ENCODE results near the gene SNRNP35.

Gene SNRNP35

GRCh38 chr12:123497065-123497464 lies 39.1 kb downstream of the SNRNP35 start:
- TF ChIP-seq CTCF (IDR thresholded peaks at IDR 0.05; ENCODE audit: insufficient read depth, low read length) (no peak), POLR2AphosphoS5 (IDR thresholded peaks at IDR 0.05; ENCODE audit: low read depth) (no peak), REST (IDR thresholded peaks at IDR 0.05; ENCODE audit: insufficient replicate concordance, low read depth) (no peak), GABPA (IDR thresholded peaks at IDR 0.05; ENCODE audit: low read depth) (no peak), SPI1 (IDR thresholded peaks at IDR 0.05; ENCODE audit: borderline replicate concordance, low read depth) (no peak)
- no peaks in the 10 kb centered on the region for H3K27me3 ChIP-seq (ENCODE audit: insufficient read depth, poor library complexity, severe bottlenecking)

DNA sequence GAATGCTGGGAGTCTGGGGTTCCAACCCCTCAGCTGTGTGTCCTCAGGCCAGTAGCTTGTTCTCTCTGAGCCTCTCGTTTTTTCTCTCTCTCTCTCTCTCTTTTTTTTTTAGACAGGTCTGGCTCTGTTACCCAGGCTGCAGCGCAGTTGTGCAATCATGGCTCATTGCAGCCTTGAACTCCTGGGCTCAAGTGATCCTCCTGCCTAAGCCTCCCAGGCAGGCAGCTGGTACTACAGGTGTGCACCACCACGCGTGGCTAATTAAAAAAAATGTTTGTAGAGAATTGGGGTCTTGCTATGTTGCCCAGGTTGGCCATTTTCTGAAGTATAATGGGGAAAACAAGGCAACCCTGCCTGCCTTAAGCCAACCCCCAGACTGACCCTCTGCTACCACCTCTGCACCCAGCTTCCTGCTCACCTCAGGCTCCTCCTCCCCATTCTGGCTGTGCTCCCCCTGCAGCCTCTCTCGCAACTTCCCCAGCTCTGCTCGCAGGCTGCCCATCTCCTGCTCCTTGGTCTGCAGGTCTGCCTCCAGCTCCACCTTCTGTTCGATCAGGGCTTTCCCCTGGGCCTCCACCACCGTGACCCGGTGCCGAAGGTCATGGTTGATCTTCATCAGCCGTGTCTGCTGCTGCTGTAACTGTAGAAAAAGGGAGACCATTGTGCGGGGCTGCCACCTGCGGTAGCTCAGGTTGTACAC lies 40.3 kb downstream of the SNRNP35 start:
- no peak overlapping the region for H3K27ac ChIP-seq (replicated peaks)
- DNase-seq (ENCODE audit: low read depth in 1 of 2, low spot score in 1 of 2), result no peak
- no peaks in the 10 kb centered on the region for H3K27me3 ChIP-seq (ENCODE audit: insufficient read depth, poor library complexity, severe bottlenecking)
- no peak for TF ChIP-seq CTCF (IDR thresholded peaks at IDR 0.05; ENCODE audit: insufficient read depth, low read length)
- H3K4me3 ChIP-seq (replicated peaks; ENCODE audit: insufficient read depth, low read length), result no peak overlapping the region

More at GRCh38 chr12:123497065-123497464, 39.1 kb downstream of the SNRNP35 start:
- no peak overlapping the region for H3K4me3 ChIP-seq (replicated peaks; ENCODE audit: insufficient read depth, low read length)
- H3K27ac ChIP-seq (replicated peaks), result no peak overlapping the region
- no peak for DNase-seq (ENCODE audit: low read depth in 1 of 2, low spot score in 1 of 2)

DNA sequence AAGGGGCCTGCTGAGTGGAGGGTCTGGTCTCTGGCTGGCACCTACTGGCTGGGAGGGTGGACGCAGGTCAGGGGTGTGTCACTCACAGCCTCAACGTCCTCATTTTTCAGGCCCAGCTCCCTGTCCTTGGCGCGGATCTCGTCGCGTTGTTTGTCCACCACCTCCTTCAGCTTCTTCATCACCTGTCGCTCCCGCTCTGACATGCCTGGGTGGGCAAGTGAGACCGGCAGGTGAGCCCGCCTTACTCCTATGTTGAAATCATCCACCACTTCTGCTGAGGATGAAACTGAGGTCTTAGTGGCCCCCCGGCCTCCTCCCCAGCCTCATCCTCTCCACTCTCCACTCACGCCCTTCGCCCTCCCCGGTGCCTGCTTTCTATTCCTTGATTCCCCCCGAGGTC lies 41.4 kb downstream of the SNRNP35 start:
- DNase-seq (ENCODE audit: low read depth in 1 of 2, low spot score in 1 of 2), result no peak
- Histone ChIP-seq H3K27ac (replicated peaks) (no peak overlapping the region), H3K4me3 (replicated peaks; ENCODE audit: insufficient read depth, low read length) (no peak overlapping the region), H3K27me3 (ENCODE audit: insufficient read depth, poor library complexity, severe bottlenecking) (no peaks in the 10 kb centered on the region)
- TF ChIP-seq REST (IDR thresholded peaks at IDR 0.05; ENCODE audit: insufficient replicate concordance, low read depth) (no peak), CTCF (IDR thresholded peaks at IDR 0.05; ENCODE audit: insufficient read depth, low read length) (no peak), POLR2AphosphoS5 (IDR thresholded peaks at IDR 0.05; ENCODE audit: low read depth) (no peak), GABPA (IDR thresholded peaks at IDR 0.05; ENCODE audit: low read depth) (no peak), SPI1 (IDR thresholded peaks at IDR 0.05; ENCODE audit: borderline replicate concordance, low read depth) (no peak)

DNA sequence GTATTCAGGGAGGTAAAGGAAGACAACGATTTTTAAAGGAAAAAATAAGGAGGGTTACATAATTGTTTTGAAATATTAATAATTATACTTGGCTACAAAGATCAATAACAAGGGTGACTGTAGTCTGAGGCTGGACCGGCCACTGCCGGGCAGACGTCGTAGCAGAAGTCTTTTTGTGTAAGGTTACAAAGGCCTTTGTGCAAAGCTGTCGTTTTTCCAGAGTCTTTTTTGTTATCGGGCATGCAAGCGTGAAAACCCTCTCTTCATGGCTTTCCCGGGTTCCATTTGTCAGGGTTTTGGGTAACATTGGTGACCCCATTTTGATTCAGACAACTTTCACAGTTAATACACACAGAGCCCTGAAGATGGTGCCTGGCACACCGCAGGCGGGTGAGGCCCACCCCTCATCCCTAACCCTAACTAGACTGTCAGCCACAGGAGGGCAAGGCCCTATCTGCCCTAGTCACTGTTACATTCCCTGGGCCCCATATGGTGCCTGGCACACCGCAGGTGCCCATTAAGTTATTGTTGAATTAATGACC lies 44.3 kb downstream of the SNRNP35 start:
- TF ChIP-seq GABPA (IDR thresholded peaks at IDR 0.05; ENCODE audit: low read depth), result no peak
- TF ChIP-seq SPI1 (IDR thresholded peaks at IDR 0.05; ENCODE audit: borderline replicate concordance, low read depth), result no peak
- no peak for TF ChIP-seq REST (IDR thresholded peaks at IDR 0.05; ENCODE audit: insufficient replicate concordance, low read depth)
- TF ChIP-seq POLR2AphosphoS5 (IDR thresholded peaks at IDR 0.05; ENCODE audit: low read depth), result no peak
- TF ChIP-seq CTCF (IDR thresholded peaks at IDR 0.05; ENCODE audit: insufficient read depth, low read length), result no peak
- no peak for DNase-seq (ENCODE audit: low read depth in 1 of 2, low spot score in 1 of 2)
- Histone ChIP-seq H3K27ac (replicated peaks) (no peak overlapping the region), H3K4me3 (replicated peaks; ENCODE audit: insufficient read depth, low read length) (no peak overlapping the region), H3K27me3 (ENCODE audit: insufficient read depth, poor library complexity, severe bottlenecking) (no peaks in the 10 kb centered on the region)
